ENCODE data around the gene TRIM74. TPM values are rescaled to one million over a fixed set of nuclear protein-coding genes. Genes with fewer than 3 reads are reported as not detected.
A peak's percentile ranks its signal among the peaks of the same experiment; 100 is the strongest.
"Not testable (repeated sequence)": the region's sequence is repeated elsewhere in the genome, so short reads cannot be mapped to it uniquely, and the experiment has no call there.

Gene TRIM74
- 0.14 and 0.18 TPM in 2 replicates for polyA plus RNA-seq (2013)

GRCh38 chr7:72968980-72969516, at the start of gene TRIM74:
TSS of gene TRIM74 (minus strand) at chr7:72969466. CDS start at chr7:72966157, 3,309 bp downstream.
- not testable (repeated sequence) for H3K4ac ChIP-seq (ENCODE audit: low read depth, low read length); H3K9me3 ChIP-seq (ENCODE audit: insufficient read depth, low read depth, low read length); H2BK120ac ChIP-seq (ENCODE audit: insufficient read depth, low read length, poor library complexity); H3K36me3 ChIP-seq (ENCODE audit: control insufficient read depth in 1 of 2, insufficient read depth in 2 of 2, low read length in 2 of 2); H2BK5ac ChIP-seq (ENCODE audit: low read depth, low read length, poor library complexity); H3K14ac ChIP-seq (ENCODE audit: low read length); H3K9ac ChIP-seq (ENCODE audit: low read length); DNase-seq; H4K91ac ChIP-seq (ENCODE audit: low read depth, low read length); H3K23ac ChIP-seq (ENCODE audit: low read length); H3K79me2 ChIP-seq (ENCODE audit: control insufficient read depth, insufficient read depth, low read length, poor library complexity); H2BK12ac ChIP-seq (ENCODE audit: low read length); H3K4me2 ChIP-seq (ENCODE audit: low read length); H3K4me1 ChIP-seq (ENCODE audit: control insufficient read depth in 1 of 2, insufficient read depth in 2 of 2, low read length in 2 of 2); H3K27me3 ChIP-seq (ENCODE audit: insufficient read depth, low read length); H3K18ac ChIP-seq (ENCODE audit: low read length); H2AK5ac ChIP-seq (ENCODE audit: low read length); H4K8ac ChIP-seq (ENCODE audit: low read depth, low read length); H3K79me1 ChIP-seq (ENCODE audit: low read length); H3K4me3 ChIP-seq (ENCODE audit: low read depth, low read length); H4K12ac ChIP-seq (ENCODE audit: low read depth, low read length); H3K27ac ChIP-seq (ENCODE audit: low read depth, low read length); H2AFZ ChIP-seq (ENCODE audit: insufficient read depth, low read length, poor library complexity)
- no CpG with 5 or more reads among the region's 36 CpGs for WGBS (ENCODE audit: extremely low coverage, insufficient coverage, insufficient read length)

GRCh38 chr7:73006491-73006890, 37.2 kb upstream of the TRIM74 start:
- not testable (repeated sequence) for H4K12ac ChIP-seq (ENCODE audit: low read depth, low read length); H3K79me2 ChIP-seq (ENCODE audit: control insufficient read depth, insufficient read depth, low read length, poor library complexity); H3K4ac ChIP-seq (ENCODE audit: low read depth, low read length); DNase-seq; H3K27me3 ChIP-seq (ENCODE audit: insufficient read depth, low read length); H4K91ac ChIP-seq (ENCODE audit: low read depth, low read length); H3K9ac ChIP-seq (ENCODE audit: low read length); H3K4me2 ChIP-seq (ENCODE audit: low read length); H2BK5ac ChIP-seq (ENCODE audit: low read depth, low read length, poor library complexity); H2AK5ac ChIP-seq (ENCODE audit: low read length); H3K18ac ChIP-seq (ENCODE audit: low read length); H3K4me3 ChIP-seq (ENCODE audit: low read depth, low read length); H3K23ac ChIP-seq (ENCODE audit: low read length); H3K36me3 ChIP-seq (ENCODE audit: control insufficient read depth in 1 of 2, insufficient read depth in 2 of 2, low read length in 2 of 2); H3K14ac ChIP-seq (ENCODE audit: low read length); H2BK12ac ChIP-seq (ENCODE audit: low read length); H2AFZ ChIP-seq (ENCODE audit: insufficient read depth, low read length, poor library complexity); H3K79me1 ChIP-seq (ENCODE audit: low read length); H3K4me1 ChIP-seq (ENCODE audit: control insufficient read depth in 1 of 2, insufficient read depth in 2 of 2, low read length in 2 of 2); H3K9me3 ChIP-seq (ENCODE audit: insufficient read depth, low read depth, low read length); H4K8ac ChIP-seq (ENCODE audit: low read depth, low read length); H3K27ac ChIP-seq (ENCODE audit: low read depth, low read length); H2BK120ac ChIP-seq (ENCODE audit: insufficient read depth, low read length, poor library complexity)
- no CpG with 5 or more reads among the region's 10 CpGs for WGBS (ENCODE audit: extremely low coverage, insufficient coverage, insufficient read length)

- H4K12ac ChIP-seq (ENCODE audit: low read depth, low read length): peak overlapping the region; percentile 84
- not testable (repeated sequence) for H3K27me3 ChIP-seq (ENCODE audit: insufficient read depth, low read length); H2AK5ac ChIP-seq (ENCODE audit: low read length); H3K4me1 ChIP-seq (ENCODE audit: control insufficient read depth in 1 of 2, insufficient read depth in 2 of 2, low read length in 2 of 2); H3K9me3 ChIP-seq (ENCODE audit: insufficient read depth, low read depth, low read length); H3K79me1 ChIP-seq (ENCODE audit: low read length); H2BK12ac ChIP-seq (ENCODE audit: low read length); H3K9ac ChIP-seq (ENCODE audit: low read length); H3K36me3 ChIP-seq (ENCODE audit: control insufficient read depth in 1 of 2, insufficient read depth in 2 of 2, low read length in 2 of 2); H3K4ac ChIP-seq (ENCODE audit: low read depth, low read length); H3K79me2 ChIP-seq (ENCODE audit: control insufficient read depth, insufficient read depth, low read length, poor library complexity); H3K23ac ChIP-seq (ENCODE audit: low read length)
- peak overlapping the region; percentile 80 for H4K91ac ChIP-seq (ENCODE audit: low read depth, low read length)
- peak overlapping the region; percentile 85 for H3K14ac ChIP-seq (ENCODE audit: low read length)
- H2AFZ ChIP-seq (ENCODE audit: insufficient read depth, low read length, poor library complexity): peak overlapping the region; percentile 87
- H3K27ac ChIP-seq (ENCODE audit: low read depth, low read length): peak overlapping the region; percentile 90
- H3K18ac ChIP-seq (ENCODE audit: low read length): peak overlapping the region; percentile 37
- H3K4me3 ChIP-seq (ENCODE audit: low read depth, low read length): peak overlapping the region; percentile 82
- peak overlapping the region; percentile 70 for H4K8ac ChIP-seq (ENCODE audit: low read depth, low read length)
- WGBS (ENCODE audit: extremely low coverage, insufficient coverage, insufficient read length): no CpG with 5 or more reads among the region's 66 CpGs
- peak overlapping the region; percentile 50 for H3K4me2 ChIP-seq (ENCODE audit: low read length)
- peak overlapping the region; percentile 60 for H2BK120ac ChIP-seq (ENCODE audit: insufficient read depth, low read length, poor library complexity)
- peak overlapping the region; percentile 73 for H2BK5ac ChIP-seq (ENCODE audit: low read depth, low read length, poor library complexity)
- DNase-seq: peak in 1 of 2 donors; percentile 84
Observed at GRCh38 chr7:73005693-73006447, 36.6 kb upstream of the TRIM74 start.

GRCh38 chr7:73005356-73005692, 36.1 kb upstream of the TRIM74 start:
- peak overlapping the region; percentile 87 for H2AFZ ChIP-seq (ENCODE audit: insufficient read depth, low read length, poor library complexity)

More at GRCh38 chr7:73005356-73005692, 36.1 kb upstream of the TRIM74 start:
- not testable (repeated sequence) for H3K36me3 ChIP-seq (ENCODE audit: control insufficient read depth in 1 of 2, insufficient read depth in 2 of 2, low read length in 2 of 2); H3K4me1 ChIP-seq (ENCODE audit: control insufficient read depth in 1 of 2, insufficient read depth in 2 of 2, low read length in 2 of 2); H3K9ac ChIP-seq (ENCODE audit: low read length); H3K79me2 ChIP-seq (ENCODE audit: control insufficient read depth, insufficient read depth, low read length, poor library complexity); H3K18ac ChIP-seq (ENCODE audit: low read length); H3K23ac ChIP-seq (ENCODE audit: low read length); H3K9me3 ChIP-seq (ENCODE audit: insufficient read depth, low read depth, low read length); H3K27me3 ChIP-seq (ENCODE audit: insufficient read depth, low read length); DNase-seq; H3K79me1 ChIP-seq (ENCODE audit: low read length); H3K4ac ChIP-seq (ENCODE audit: low read depth, low read length); H2AK5ac ChIP-seq (ENCODE audit: low read length); H2BK12ac ChIP-seq (ENCODE audit: low read length)
- Histone ChIP-seq H2BK120ac (ENCODE audit: insufficient read depth, low read length, poor library complexity) (peak overlapping the region; percentile 60), H3K27ac (ENCODE audit: low read depth, low read length) (peak overlapping the region; percentile 90), H4K8ac (ENCODE audit: low read depth, low read length) (peak overlapping the region; percentile 65), H3K4me3 (ENCODE audit: low read depth, low read length) (peak overlapping the region; percentile 82), H4K12ac (ENCODE audit: low read depth, low read length) (peak overlapping the region; percentile 84), H2BK5ac (ENCODE audit: low read depth, low read length, poor library complexity) (peak overlapping the region; percentile 73), H3K4me2 (ENCODE audit: low read length) (peak overlapping the region; percentile 50), H4K91ac (ENCODE audit: low read depth, low read length) (peak overlapping the region; percentile 80), H3K14ac (ENCODE audit: low read length) (peak overlapping the region; percentile 85)
- no CpG with 5 or more reads among the region's 30 CpGs for WGBS (ENCODE audit: extremely low coverage, insufficient coverage, insufficient read length)
